Activated naive CD4-positive, alpha-beta T cell treated with anti-CD3 and anti-CD28 coated beads for 36 hours (primary cell): ENCODE data around the gene LYRM4. TPM values are rescaled to one million over a fixed set of nuclear protein-coding genes. Genes with fewer than 3 reads are reported as not detected.

Experiments
- CTCF ChIA-PET: fragments of 350-600 bp; sonication (Branson Sonifier 250); formaldehyde crosslinking; loops from one replicate; lab custom pipeline; 2021; ENCODE audit warnings: antibody characterized with exemption; lab: Charles Lee
- DNase-seq: peaks from one replicate; pipeline ENCODE4 v3.0.0-alpha.2; 2020
- H3K27ac Mint-ChIP-seq: one replicate; pipeline ENCODE4 v1.8.0; 2021; ENCODE audit warnings: mild to moderate bottlenecking, mixed read lengths
- H3K27me3 Mint-ChIP-seq: one replicate; pipeline ENCODE4 v1.8.0; 2021; ENCODE audit warnings: low read depth, mixed read lengths
- H3K36me3 Mint-ChIP-seq: one replicate; pipeline ENCODE4 v1.8.0; 2021; ENCODE audit warnings: low read depth, mixed read lengths
- H3K4me1 Mint-ChIP-seq: one replicate; pipeline ENCODE4 v1.8.0; 2021; ENCODE audit warnings: low read depth, mixed read lengths
- H3K4me3 Mint-ChIP-seq: one replicate; pipeline ENCODE4 v1.8.0; 2021; ENCODE audit warnings: mild to moderate bottlenecking, moderate library complexity, mixed read lengths
- H3K9me3 Mint-ChIP-seq: one replicate; pipeline ENCODE4 v1.8.0; 2021; ENCODE audit warnings: mixed read lengths
- intact Hi-C: fragments of 100-400 bp; cut with micrococcal nuclease; formaldehyde crosslinking; loops from one replicate; pipeline ENCODE4 v1.15.1; 2023
- total RNA-seq, 2 experiments: library from RNA; stranded (reverse); gene quantifications; one replicate each; pipeline ENCODE4 v1.2.3, GENCODE V29; 2021

Gene LYRM4
- total RNA-seq, 2 experiments from 2014 or later, result 46.2 to 51.6 TPM

DNA sequence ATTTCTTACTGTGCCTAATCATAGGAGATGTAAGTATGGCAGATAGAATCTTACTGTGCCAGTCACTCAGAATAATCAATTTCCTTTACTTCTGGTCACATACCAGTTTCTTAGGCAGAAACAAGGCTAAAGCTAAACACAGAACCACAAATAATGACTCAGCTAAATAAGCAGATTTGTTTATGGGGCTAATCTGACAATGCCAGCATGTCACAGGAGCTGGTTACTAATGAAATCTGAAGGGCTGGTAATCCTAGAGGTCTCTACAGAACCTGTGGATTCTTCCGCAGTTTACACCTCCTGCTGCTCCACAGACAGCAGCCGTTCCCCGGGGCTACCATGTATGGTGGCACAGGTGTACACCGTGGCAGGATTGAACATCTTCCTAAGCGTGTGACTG is 80.8 kb downstream of the LYRM4 start:
- H3K27ac Mint-ChIP-seq, result no peak overlapping the region
- H3K4me3 Mint-ChIP-seq, result no peak overlapping the region
- DNase-seq, result no peak
- CTCF ChIA-PET, result interaction anchor here (1.0 kb wide), 1 partner anchor 18 kb away, joined by 3 read pairs; no protein-coding TSS in a partner anchor
- no peaks in the 10 kb centered on the region for H3K9me3 Mint-ChIP-seq
- peaks cover 38% of the 10 kb centered on the region for H3K4me1 Mint-ChIP-seq
- no peaks in the 10 kb centered on the region for H3K27me3 Mint-ChIP-seq
- intact Hi-C loops, result loop anchor here (5.0 kb wide), 1 partner anchor 178 kb away; the partner anchor contains the start of gene RPP40
- peaks cover 7% of the 10 kb centered on the region for H3K36me3 Mint-ChIP-seq

DNA sequence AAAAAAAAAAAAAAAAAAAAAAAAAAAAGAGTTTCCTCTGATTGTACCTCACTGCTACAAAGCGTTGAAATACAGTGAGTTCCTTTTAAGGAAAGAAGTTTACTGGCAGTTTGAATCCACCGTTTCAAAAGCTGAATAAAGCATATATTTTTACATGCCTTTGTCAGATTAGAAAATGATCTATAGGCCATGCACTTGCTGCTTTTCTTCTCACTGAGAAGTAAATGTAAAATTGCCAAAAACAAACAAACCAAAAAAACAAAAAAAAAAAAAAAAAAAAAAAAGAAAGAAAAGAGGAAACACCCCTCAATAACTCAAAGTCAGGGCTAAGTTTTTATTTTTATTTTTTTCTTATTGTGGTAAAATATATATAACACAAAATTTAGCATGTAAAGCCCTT is 81.9 kb downstream of the LYRM4 start:
- Mint-ChIP-seq H3K9me3 (no peaks in the 10 kb centered on the region), H3K27ac (no peak overlapping the region), H3K36me3 (peaks cover 7% of the 10 kb centered on the region), H3K27me3 (no peaks in the 10 kb centered on the region), H3K4me1 (peaks cover 49% of the 10 kb centered on the region), H3K4me3 (no peak overlapping the region)
- intact Hi-C loops, result loop anchor here (5.0 kb wide), 1 partner anchor 177 kb away; the partner anchor contains the start of gene RPP40
- no peak for DNase-seq
- CTCF ChIA-PET, result interaction anchor here (1.0 to 1.5 kb wide), 2 partner anchors 12 to 19 kb away, joined by 3 to 4 read pairs; no protein-coding TSS in a partner anchor

DNA sequence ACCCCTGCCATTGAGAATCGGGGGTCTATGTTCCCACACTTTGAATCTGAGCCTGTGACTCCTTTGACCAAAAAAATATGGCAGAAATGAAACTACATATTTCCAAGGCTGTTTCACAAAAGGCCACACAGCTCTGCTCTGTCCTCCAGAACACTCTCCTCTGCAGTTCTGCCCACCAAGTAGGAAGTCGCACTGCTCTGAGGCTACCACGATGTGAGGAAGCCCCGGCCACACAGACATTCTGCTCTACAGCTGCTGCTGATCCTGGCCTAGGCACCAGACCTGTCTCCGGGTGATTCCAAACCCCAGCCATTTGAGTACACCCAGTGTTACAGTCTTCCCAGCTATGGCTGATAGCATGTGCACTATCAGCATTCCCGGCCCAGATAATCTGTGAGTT is 85.1 kb downstream of the LYRM4 start:
- Mint-ChIP-seq H3K27me3 (no peaks in the 10 kb centered on the region), H3K27ac (peak overlapping the region; percentile 79), H3K4me1 (peaks cover 54% of the 10 kb centered on the region), H3K9me3 (no peaks in the 10 kb centered on the region), H3K4me3 (no peak overlapping the region), H3K36me3 (peaks cover 6% of the 10 kb centered on the region)
- CTCF ChIA-PET, result interaction anchor here (0.7 to 1.5 kb wide), 4 partner anchors 32 to 77 kb away, joined by 3 to 6 read pairs (median 4); no protein-coding TSS in a partner anchor
- intact Hi-C loops, result loop anchor here (5.0 kb wide), 1 partner anchor 173 kb away; the partner anchor contains the start of gene RPP40
- no peak for DNase-seq

DNA sequence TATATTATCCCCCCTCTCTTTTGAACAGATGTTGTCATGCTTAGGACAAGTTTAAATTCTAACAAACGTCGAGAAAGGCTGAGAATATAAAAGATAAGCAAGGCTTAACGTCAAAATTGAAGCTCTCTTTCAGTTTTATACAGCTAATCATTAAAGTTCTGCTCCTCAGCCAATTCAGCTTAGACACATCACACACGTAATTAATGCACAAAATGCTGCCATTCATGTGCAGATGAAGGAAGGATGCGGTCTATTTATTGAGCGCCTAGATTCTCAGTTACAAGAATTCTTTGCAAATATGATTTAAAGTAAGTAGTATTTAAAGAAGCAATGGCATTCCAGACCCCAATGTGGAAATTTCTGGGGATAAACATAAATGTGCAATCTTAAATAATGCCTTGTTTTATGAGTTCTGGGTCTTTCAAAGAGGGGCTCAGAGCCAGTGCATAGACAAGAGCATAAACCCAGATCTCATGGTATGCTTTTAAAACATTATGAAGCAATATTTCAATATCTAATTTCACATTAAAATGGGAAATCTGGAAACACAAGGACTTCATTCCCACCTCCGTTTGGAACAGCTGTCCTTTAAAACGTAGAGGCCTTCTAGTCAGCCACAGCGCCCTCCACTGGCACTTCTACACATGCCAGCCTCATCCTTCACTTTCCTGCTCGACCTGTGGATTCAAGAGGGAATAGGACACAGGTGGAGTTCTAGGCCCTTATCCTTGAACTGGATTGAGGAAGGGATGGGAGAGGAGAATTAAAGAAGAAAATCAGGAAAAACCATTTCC is 85.8 kb downstream of the LYRM4 start:
- Mint-ChIP-seq H3K4me3 (peak overlapping the region; percentile 24), H3K9me3 (no peaks in the 10 kb centered on the region), H3K4me1 (peaks cover 54% of the 10 kb centered on the region), H3K27me3 (no peaks in the 10 kb centered on the region), H3K36me3 (peaks cover 6% of the 10 kb centered on the region), H3K27ac (peak overlapping the region; percentile 77)
- intact Hi-C loops, result loop anchor here (1.0 to 5.0 kb wide), 7 partner anchors 24 to 452 kb away; partner anchors contain the start of genes FARS2 and RPP40
- CTCF ChIA-PET, result interaction anchor here (0.5 to 2.1 kb wide), 5 partner anchors 23 to 856 kb away, joined by 3 to 16 read pairs (median 4); no protein-coding TSS in a partner anchor
- DNase-seq, result peak; percentile 47

DNA sequence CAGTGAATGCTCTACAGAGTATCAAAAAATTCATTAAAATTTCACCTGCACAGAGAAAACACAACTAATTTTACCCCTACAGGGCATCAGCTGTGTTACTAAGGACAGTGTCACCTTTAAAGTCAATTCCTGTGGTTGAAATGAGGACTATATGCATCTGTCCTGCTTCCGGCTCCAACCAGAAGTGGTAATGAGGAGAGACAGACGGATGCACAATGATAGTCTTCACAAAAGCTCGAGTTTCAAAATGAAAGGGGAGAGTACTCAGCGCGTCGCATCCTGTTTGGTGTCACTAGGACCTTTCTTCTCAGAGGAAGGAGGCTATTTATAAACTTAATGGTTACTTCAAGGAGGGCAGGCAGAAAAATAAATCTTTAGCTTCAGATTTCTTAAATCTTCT is 86.5 kb downstream of the LYRM4 start:
- DNase-seq, result peak; percentile 84
- no peaks in the 10 kb centered on the region for H3K9me3 Mint-ChIP-seq
- CTCF ChIA-PET, result interaction anchor here (0.5 to 2.1 kb wide), 4 partner anchors 22 to 856 kb away, joined by 3 to 16 read pairs (median 4); no protein-coding TSS in a partner anchor
- intact Hi-C loops, result loop anchor here (1.0 kb wide), 6 partner anchors 25 to 453 kb away; partner anchors contain the start of gene FARS2
- peak overlapping the region; percentile 48 for H3K4me3 Mint-ChIP-seq
- no peaks in the 10 kb centered on the region for H3K27me3 Mint-ChIP-seq
- peaks cover 51% of the 10 kb centered on the region for H3K4me1 Mint-ChIP-seq
- peaks cover 6% of the 10 kb centered on the region for H3K36me3 Mint-ChIP-seq
- peak overlapping the region; percentile 77 for H3K27ac Mint-ChIP-seq

DNA sequence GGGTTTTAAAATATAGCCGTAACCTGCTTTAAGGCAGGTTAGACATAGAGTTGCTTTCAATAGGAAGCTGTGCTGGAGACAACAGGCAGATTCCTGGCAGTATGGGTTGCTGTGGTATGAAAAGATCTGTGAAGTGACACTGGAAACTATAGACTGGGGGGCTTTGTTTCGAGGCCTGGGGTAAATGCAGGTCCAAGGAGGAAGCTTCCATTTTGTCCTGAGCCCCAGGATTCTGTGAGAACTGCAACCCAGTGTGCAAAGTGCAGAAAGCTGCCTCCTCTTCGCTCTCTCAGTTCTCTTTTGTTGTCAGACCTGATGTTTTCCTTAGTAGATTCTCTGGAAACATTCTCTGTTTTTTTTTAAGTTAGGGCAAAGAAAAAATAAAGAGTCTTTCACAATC is 86.9 kb downstream of the LYRM4 start:
- Mint-ChIP-seq H3K9me3 (no peaks in the 10 kb centered on the region), H3K4me1 (peaks cover 48% of the 10 kb centered on the region)
- CTCF ChIA-PET, result interaction anchor here (1.6 to 2.1 kb wide), 2 partner anchors 21 to 30 kb away, joined by 4 to 16 read pairs; no protein-coding TSS in a partner anchor

DNA sequence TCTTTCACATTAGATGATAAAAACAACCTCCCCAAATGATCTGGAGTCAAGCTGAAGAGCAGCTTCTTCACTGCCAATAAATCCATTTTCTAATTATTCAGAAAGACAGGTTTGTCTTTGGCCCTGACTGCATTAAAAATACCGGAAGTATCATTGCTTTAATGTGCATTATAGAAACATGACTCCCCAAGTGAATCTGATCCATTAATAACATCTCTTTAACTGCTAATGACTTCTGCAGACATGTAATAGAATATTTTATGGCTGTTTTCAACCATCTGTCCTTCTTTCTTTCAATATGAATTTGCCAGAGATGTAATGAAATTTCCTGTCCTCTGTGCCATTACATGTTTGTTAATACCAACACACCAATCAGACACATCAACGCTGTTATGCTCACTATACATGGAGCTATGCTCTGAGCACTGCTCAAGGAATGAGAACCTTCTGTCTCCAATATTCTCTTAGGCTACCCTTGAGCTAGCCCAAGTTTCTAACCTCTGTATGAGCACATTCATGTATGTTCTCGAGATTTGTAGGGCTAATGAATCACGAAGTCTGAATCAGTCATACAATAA is 87.8 kb downstream of the LYRM4 start:
- Mint-ChIP-seq H3K27ac (no peak overlapping the region), H3K36me3 (peaks cover 6% of the 10 kb centered on the region), H3K27me3 (no peaks in the 10 kb centered on the region), H3K9me3 (no peaks in the 10 kb centered on the region), H3K4me3 (no peak overlapping the region), H3K4me1 (peaks cover 45% of the 10 kb centered on the region)
- CTCF ChIA-PET, result interaction anchor here (2.1 kb wide), 1 partner anchor 29 kb away, joined by 16 read pairs; no protein-coding TSS in a partner anchor
- intact Hi-C loops, result no loop called here
- no peak for DNase-seq

More for the DNA sequence above, 86.9 kb downstream of the LYRM4 start:
- Mint-ChIP-seq H3K4me3 (peak overlapping the region; percentile 48), H3K36me3 (peaks cover 6% of the 10 kb centered on the region), H3K27ac (peak overlapping the region; percentile 77), H3K27me3 (no peaks in the 10 kb centered on the region)
- intact Hi-C loops, result loop anchor here (1.0 kb wide), 6 partner anchors 25 to 453 kb away; partner anchors contain the start of gene FARS2
- no peak for DNase-seq

DNA sequence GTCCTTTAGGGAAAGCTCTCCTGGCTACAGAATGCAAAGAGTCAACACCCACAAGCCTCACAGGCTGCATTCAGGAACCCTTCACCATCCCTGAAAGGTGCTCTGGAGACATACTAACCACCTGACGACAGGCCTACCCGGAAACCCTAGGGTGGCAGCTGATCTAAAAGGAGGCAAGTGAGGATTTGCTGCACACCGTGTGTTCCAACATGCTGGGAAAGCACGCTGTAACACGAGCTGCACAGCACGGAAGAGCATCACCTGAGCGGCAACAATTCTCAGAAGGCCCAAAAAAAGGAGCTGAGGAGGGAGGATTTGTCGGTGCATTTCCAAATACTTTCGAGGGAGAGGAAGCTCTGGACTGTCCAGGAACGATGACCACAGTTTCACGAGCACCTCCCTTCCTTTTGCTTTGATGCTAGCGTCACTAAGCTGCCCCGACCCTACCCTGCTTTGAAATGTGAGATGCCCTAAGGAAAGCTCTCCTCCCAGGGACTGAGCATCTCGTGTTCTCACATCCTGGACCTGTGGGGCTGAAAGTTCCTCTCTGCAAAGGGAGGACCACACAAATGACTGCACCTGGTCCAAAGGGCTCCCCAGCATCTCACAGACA is 88.6 kb downstream of the LYRM4 start:
- Mint-ChIP-seq H3K27me3 (no peaks in the 10 kb centered on the region), H3K27ac (no peak overlapping the region), H3K4me1 (peaks cover 37% of the 10 kb centered on the region), H3K36me3 (peaks cover 6% of the 10 kb centered on the region), H3K9me3 (no peaks in the 10 kb centered on the region), H3K4me3 (no peak overlapping the region)
- CTCF ChIA-PET, result interaction anchor here (0.9 kb wide), 1 partner anchor 28 kb away, joined by 3 read pairs; no protein-coding TSS in a partner anchor
- intact Hi-C loops, result no loop called here
- no peak for DNase-seq

DNA sequence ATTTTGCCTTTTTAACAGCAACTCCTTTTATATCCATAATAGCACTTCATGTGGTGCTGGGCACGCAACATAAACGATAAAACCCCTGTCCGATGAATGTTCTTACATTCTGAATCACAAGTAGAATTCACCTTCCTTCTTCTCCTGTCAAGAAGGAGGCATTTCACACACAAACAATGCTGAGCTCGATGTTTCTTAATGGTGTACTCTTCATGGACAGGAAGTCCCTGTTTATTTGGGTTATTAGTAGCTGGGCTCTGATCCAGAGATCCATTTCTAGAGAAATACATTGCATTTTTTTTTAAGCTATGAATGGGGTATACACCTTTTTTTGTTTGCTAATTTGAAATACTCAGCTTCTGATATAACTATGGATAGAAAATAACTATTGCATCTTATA is 93.2 kb downstream of the LYRM4 start:
- Mint-ChIP-seq H3K27ac (no peak overlapping the region), H3K9me3 (no peaks in the 10 kb centered on the region), H3K4me3 (no peak overlapping the region), H3K36me3 (no peaks in the 10 kb centered on the region), H3K4me1 (peaks cover 3% of the 10 kb centered on the region), H3K27me3 (no peaks in the 10 kb centered on the region)
- intact Hi-C loops, result no loop called here
- CTCF ChIA-PET, result interaction anchor here (0.5 kb wide), 1 partner anchor 382 kb away, joined by 3 read pairs; no protein-coding TSS in a partner anchor
- DNase-seq, result no peak

DNA sequence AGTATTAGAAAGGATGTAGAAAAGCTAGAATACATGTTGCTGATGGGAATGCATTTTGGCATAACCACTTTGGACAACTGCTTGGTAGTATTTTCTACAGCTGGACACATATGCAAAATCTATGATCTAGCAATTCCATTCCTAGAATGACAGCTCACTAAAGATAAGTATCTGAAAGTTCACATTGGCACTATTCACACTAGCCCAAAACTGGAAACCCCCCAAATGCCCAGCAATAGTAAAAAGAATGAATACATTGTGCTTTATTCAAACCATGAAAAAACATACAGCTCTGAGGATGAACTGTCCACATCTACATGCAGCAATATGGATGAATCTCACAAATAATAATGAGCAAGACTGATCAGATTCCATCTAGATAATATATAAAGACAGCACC is 96.7 kb downstream of the LYRM4 start:
- Mint-ChIP-seq H3K4me1 (peaks cover 3% of the 10 kb centered on the region), H3K27ac (no peak overlapping the region), H3K9me3 (no peaks in the 10 kb centered on the region), H3K36me3 (no peaks in the 10 kb centered on the region), H3K27me3 (no peaks in the 10 kb centered on the region), H3K4me3 (no peak overlapping the region)
- CTCF ChIA-PET, result interaction anchor here (0.5 to 1.3 kb wide), 4 partner anchors 21 to 1096 kb away, joined by 3 to 6 read pairs (median 4); no protein-coding TSS in a partner anchor
- intact Hi-C loops, result no loop called here
- no peak for DNase-seq

DNA sequence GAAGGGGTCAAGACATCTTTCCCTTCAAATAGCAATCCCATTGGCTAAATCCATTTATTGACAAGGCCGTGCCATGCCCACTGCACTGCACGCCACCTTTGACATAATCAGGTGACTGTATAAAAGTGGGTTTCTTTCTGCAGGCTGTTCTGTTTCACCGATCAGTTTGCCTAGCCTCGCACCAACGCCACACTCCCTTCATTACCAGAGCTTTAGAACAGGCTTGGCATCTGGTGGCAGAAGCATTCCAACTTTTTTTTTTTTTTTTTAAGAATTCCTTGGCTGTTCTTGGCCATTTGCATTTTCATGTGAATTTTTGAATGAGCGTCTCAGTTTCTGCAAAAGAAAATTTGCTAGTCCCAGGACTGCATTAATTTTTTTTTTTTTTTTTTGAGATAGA is 97.5 kb downstream of the LYRM4 start:
- Mint-ChIP-seq H3K27ac (no peak overlapping the region), H3K36me3 (no peaks in the 10 kb centered on the region), H3K4me1 (peaks cover 3% of the 10 kb centered on the region), H3K27me3 (no peaks in the 10 kb centered on the region), H3K9me3 (no peaks in the 10 kb centered on the region), H3K4me3 (no peak overlapping the region)
- intact Hi-C loops, result no loop called here
- DNase-seq, result no peak
- CTCF ChIA-PET, result interaction anchor here (0.6 kb wide), 2 partner anchors 29 to 1832 kb away, joined by 3 to 4 read pairs; no protein-coding TSS in a partner anchor
